Measurements from ENCODE around the gene FAM151B.
"Not testable (repeated sequence)": the region's sequence is repeated elsewhere in the genome, so short reads cannot be mapped to it uniquely, and the experiment has no call there.

Gene FAM151B

DNA sequence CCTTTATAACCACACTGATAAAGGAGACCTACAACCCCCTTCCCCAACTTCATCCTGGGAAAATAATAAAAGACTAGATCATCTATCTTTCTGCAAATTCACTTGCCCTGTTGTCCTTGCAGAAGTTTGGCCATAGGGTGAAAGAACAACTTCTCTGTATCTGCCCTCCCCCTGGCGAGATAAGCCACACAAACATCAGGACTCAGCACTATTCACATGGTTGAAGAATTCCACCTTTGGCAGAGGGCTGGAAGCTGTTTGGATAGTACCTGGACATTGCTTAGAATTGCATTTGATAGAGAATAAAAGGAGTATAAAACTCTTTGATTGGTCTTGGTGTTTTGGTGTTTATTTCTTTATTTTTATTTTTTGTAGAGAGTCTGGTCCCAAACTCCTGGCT lies 16.9 kb downstream of the FAM151B start:
- no peak for DNase-seq

GRCh38 chr5:80507663-80508062 lies 19.8 kb downstream of the FAM151B start:
- no peak for DNase-seq

- no peak for DNase-seq
These were observed 20.9 kb downstream of the FAM151B start for GRCh38 chr5:80508844-80509243.

- no peak for DNase-seq
These were observed 21.5 kb downstream of the FAM151B start for GRCh38 chr5:80509362-80509761.

DNA sequence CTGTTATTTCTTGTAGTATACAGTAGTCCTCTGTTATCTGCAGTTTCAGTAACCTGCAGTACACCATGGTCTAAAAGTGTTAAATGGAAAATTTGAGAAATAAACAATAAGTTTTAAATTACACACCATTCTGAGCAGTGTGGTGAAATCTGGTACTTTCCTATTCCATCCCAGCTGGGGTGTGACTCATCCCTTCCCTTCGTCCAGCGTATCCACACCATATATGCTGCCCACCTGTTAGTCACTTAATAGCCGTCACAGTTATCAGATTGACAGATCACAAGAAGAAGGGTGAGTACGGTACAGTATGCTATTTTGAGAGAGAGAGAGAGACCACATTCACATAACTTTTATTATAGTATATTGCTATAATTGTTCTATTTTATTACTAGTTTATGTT lies 28.9 kb downstream of the FAM151B start:
- peak in 1 of 2 experiments; percentile 1 for DNase-seq

DNA sequence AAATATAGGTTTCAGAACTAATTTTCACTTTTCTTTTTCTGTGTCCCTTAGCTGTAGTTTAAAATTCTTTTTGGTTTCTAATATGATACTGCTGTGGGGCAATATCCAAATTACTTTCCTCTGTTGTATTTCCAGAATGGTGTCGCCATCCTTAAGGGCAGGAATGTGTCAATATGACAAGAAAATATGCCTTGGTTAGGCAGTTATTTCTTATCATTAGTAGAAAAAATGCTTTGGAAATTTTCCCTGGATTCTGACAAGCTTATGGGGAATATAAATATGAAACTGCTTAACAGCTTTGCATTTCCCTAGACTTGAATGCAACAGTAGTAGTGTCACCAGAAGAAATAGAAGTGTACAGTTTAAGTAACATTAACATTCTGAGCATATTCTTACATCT lies 52.8 kb downstream of the FAM151B start:
- DNase-seq: no peak

DNA sequence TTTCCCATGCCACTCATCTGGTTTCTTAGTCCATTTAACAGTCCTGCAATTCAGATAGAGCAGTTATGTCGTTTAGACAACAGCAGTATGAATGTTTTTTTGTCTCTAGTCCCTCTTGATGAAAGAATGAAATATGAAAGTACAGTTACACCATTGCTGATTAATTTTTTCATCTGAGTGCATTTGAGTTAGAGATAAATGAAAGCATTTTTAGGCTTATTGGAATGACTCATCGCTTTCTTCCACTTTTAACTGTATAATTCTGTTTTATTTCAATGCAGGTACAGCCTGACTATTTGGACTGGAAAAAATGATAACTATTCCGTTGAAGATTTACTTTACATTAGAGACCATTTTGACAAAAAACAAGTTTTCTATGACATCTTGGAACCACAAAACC lies 53.5 kb downstream of the FAM151B start:
- DNase-seq: no peak

- no peak for DNase-seq
These were observed 66.7 kb downstream of the FAM151B start for GRCh38 chr5:80554646-80555045.

- DNase-seq: no peak
These were observed 67.2 kb downstream of the FAM151B start for GRCh38 chr5:80555099-80555498.

DNA sequence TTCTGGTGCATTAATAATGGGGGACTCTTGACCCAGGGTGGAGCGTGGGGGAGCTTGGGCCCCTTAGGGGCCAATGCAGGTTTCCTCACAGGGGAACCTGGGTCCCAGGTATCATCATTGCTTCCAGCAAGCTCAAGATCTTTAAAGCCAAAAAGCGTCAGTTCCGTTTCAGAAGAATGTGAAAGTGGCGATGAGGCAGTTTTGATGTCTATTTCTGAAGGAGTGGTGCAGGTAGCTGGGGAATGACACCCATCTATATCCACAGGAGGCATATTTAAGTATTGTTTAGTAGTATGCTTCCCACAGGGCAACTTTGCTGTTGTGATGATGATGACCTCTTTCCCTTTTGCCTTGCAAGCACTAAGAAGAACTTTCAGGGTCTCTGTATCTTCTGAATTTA lies 71.3 kb downstream of the FAM151B start:
- no peak for DNase-seq

GRCh38 chr5:80565330-80565729 lies 77.4 kb downstream of the FAM151B start:
- DNase-seq: no peak

DNA sequence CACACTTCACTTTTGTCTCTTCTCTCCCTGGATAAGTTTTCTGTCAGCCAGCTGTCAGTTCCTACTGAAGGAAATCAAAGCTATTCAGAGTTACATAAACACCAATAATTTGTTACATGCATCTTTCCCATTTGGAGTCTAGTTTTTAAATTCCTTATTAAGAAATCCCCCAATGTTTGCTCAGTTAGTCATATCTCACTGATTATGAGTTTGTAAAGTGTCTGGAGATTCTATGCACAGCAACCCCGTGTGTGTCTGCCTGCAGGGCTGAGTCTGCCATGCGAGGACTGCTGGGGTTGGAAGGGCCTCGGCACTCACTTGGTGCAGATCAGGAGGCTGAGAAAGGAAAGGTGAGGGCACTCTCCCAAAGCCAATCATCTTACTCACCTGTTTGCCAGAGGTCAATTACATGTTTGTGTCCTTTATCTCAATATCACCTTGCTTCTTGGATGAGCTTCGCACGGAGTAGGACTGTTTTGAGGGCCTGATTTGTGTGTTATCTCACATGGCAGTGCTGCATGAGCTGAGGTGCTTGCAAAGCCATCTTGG lies 78.9 kb downstream of the FAM151B start:
- no peak for DNase-seq

- no peak for DNase-seq
These were observed 80.4 kb downstream of the FAM151B start for GRCh38 chr5:80568251-80568650.

GRCh38 chr5:80569086-80569960 lies 81.4 kb downstream of the FAM151B start:
- no peak for DNase-seq

DNA sequence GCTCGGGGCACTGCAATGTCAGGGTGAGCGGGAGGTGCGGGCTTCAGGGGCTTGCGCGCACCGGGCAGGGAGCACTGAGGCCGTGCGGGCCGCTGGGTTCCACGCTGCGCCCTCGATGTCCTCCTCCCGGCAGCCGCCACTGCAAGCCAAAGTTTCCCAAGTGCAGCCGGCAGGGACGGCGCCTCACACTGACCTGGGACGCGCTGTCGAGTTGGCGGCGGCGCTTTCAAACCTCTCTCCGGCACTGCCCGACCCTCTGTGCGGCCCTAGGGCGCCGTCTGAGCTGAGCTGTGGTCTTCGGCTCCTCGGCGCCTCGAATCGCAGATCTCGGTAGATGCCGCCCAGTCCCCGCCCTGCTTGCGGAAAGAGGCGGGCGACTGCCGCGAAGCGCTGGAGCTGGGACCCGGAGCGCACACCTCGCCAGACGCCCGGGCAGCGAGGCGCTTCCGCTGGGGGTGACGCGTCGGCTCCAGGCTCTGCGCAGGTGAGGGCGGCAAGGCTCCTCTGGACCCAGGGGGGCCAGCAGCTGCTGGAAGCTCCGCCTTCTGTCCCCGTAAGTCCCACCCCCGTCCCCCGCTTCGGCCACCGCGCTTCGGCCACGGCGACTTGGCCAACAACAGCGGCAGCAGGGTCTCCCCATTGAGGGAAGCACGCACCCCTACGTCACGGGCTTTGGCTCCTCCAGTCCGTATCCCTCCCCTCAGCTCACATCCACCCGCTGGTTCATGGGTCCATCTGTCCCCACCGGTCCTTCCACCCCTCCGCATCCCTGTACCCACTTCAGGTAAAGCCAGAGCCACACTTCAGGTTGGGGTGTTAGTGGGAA lies 82.3 kb downstream of the FAM151B start, which contains the start of gene ANKRD34B:
Gene ANKRD34B (minus strand): TSS at position 320 of the 826 bp plus-strand sequence. CDS start 10,261 bp downstream, outside the sequence.
- DNase-seq: peak in 1 of 2 experiments; percentile 13

DNA sequence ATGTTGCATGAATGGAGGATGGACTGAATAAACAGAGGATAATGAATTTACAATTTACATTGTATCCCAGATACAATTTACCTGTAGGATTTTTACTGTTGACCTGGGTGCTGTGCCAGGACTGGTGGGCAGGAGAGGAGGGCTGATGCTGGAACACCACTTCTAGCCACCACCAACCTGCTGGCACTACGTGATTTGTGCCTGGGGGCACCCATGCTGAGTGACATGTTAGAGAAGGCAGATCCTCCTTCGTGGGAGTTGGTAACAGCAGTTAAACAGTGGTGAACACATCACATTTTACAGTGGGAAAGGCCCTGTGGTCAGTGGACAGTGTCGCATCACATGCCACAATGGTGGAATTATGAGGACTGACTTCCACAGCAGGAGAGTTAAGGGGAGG lies 85.2 kb downstream of the FAM151B start:
- no peak for DNase-seq

DNA sequence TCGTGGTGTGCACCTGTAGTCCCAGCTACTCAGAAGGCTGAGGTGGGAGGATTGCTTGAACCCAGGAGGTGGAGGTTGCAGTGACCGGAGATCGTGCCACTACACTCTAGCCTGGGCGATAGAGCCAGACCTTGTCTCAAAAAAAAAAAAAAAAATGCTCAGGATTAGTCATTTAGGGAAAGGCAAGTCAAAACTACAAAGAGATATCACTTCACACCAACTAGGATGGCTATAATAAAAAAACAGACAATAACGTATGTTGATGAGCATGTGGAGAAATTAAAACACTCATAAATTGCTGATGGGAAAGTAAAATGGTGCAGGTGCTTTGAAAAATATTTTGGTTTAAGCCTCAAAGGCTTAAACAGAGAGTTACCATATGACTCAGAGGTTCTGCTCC lies 88.5 kb downstream of the FAM151B start:
- DNase-seq: no peak

DNA sequence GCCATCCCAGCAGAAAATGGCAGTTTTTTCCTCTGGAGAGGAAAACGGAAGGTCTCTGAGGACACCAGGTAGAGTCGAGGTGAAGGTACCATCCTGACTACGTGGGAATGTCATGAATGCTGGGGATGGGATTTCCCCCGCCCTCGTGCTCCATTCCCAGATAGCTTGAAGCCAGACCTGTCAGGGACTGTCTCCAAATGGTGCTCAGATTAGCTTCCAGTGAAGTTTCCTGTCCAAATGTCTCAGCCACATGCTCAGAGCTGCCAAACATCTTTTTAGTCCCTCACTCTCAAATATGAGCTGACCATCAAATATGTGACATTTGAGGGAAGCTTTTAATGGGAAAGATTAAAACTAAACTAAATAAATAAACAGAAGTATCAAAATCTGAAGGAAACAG lies 89.8 kb downstream of the FAM151B start:
- DNase-seq: no peak

DNA sequence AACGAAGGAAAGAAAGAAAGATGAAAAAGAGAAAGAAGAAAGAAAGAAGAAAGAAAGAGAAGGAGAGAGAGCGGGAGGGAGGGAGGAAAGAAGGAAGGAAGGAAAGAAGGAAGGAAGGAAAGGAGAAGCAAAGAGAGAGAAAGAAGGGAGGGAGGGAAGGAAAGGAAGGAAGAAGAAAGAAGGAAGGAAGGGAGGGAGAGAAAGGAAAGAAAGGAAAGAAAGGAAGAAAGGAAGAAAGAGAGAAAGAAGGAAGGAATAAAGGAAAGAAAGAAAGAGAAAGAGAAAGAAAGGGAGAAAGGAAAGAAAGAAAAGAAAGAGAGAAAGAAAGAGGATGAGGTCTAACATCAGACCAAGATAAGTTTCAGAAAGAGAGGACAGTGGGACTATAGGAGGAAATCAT lies 91.2 kb downstream of the FAM151B start:
- DNase-seq: no peak

DNA sequence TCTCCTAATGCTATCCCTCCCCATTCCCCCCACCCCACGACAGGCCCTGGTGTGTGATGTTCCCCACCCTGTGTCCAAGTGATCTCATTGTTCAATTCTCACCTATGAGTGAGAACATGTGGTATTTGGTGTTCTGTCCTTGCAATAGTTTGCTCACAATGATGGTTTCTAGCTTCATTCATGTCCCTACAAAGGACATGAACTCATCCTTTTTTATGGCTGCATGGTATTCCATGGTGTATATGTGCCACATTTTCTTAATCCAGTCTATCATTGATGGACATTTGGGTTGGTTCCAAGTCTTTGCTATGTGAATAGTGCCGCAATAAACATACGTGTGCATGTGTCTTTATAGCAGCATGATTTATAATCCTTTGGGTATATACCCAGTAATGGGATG lies 92.4 kb downstream of the FAM151B start:
- not testable (repeated sequence) for DNase-seq

- no peak for DNase-seq
These were observed 96.9 kb downstream of the FAM151B start for GRCh38 chr5:80584770-80585169.

- no peak for DNase-seq
These were observed 101.1 kb downstream of the FAM151B start for GRCh38 chr5:80588858-80589540.

DNA sequence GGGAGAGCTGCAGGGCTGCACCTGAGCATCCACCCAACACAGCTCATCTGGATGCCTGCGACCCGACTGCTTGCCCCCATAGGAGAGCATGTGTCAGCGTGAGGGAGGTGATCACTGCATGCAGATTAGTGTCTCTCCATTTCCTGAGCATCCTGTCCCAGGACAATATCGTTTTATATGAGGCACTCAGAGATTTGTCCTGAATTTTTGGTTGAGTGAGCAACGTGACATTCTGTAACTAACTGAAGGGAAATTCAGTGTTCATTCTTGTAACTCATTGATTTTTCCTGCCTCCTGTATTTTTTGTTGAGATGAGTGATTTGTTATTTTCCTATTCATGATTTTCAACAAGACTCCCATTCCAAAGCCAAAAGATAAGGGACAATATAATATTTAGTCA lies 102.9 kb downstream of the FAM151B start:
- no peak for DNase-seq

Measured in stimulated activated CD4-positive, alpha-beta T cell treated with anti-CD3 and anti-CD28 coated beads, Interleukin-4, amount 100 ng/mL, for 4 hours (primary cell).